NCI-H128 (cell line): ENCODE results near the gene CLK1.
"Not testable (repeated sequence)": the region's sequence is repeated elsewhere in the genome, so short reads cannot be mapped to it uniquely, and the experiment has no call there.

Source experiments
- DNase-seq: peaks from one replicate; lab custom pipeline; 2025; ENCODE audit not compliant: unreplicated experiment; lab: John Stamatoyannopoulos, UW

The CLK1 gene

DNA sequence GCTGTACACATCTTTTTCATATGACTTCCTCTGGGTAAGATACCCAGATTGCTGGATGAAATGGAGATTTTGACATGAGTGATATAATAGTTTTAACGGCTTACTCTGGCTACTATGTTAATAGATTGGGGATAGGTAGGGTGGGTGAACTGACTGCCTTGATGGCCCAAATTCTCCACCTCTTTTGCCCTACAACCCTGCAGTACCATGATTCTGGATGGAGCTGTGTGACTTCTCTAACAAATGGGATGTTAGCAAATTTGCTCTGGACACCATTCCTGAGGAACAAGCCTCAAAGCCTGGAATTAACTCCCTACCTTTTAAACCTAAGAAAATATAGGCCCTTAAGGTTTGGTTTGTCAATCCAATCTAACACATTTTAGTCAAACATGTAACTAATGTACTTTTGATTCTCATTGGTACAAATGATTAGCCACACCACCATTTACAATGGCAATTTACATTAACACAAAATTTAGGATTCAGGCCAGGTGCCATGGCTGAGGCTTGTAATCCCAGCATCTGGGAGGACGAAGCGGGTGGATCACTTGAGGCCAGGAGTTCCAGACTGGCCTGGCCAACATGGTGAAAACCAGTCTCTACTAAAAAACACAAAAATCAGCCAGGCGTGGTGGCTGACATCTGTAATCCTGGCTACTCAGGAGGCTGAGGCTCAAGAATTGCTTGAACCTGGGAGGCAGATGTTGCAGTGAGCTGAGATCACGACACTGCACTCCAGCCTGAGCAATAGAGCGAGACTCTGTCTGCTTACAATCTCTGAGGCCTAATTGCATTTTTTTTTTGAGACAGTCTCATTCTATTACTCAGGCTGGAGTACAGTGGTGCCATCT, 12.8 kb downstream of the CLK1 start:
- DNase-seq, result no peak

GRCh38 chr2:200850512-200851256, 13.8 kb downstream of the CLK1 start:
- no peak for DNase-seq

GRCh38 chr2:200847939-200848338, 16.5 kb downstream of the CLK1 start:
- DNase-seq, result no peak

DNA sequence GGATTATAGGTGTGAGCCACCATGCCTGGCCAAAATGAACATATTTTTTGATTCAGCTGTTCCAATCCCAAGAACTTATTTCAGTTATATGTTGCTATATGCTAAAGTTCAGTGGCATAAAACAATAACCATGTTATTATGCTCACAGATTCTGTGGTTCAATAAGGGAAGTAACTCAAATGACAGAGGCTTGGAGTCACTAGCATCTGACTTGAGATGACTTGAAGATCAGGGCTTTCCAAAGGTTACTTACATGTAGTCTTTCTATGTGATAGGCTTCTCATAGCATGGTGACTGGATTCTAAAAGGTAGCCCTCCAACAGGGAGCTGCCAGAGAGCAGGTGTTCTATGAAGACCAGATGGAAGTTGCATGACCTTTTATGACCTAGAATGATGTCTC, 17.2 kb downstream of the CLK1 start:
- no peak for DNase-seq

DNA sequence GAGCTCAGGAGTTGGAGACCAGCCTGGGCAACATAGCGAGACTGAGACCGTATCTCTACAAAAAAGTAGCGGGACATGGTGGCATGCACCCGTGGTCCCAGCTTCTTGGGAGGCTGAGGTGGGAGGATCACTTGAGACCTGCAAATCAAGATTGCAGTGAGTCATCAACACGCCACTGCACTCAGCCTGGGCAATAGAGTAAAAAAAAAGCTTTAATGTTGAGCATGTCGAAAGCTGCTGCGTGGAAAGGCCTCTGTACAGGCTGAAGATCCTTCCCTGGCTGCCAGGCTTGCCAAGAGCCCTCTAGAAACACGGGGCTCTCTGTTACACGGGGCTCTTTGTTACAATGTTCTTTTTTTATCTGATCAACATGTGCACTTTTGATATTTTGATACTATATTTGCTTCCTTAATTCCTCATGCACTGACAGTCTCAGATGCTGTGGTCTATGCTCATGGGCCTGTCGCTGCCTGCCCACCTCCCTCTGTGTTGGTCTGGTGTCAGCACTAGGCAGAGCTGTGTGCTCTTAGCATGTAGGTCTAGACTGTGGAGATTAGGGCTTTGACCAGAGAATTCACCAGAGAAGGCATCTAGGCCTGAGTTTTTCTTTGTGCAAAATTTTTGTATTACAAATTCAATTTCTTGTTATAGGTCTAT, 18.7 kb downstream of the CLK1 start:
- DNase-seq, result no peak

- no peak for DNase-seq
Observed at GRCh38 chr2:200845194-200845593, 19.3 kb downstream of the CLK1 start.

GRCh38 chr2:200843993-200844948, 20.2 kb downstream of the CLK1 start:
- no peak for DNase-seq

GRCh38 chr2:200839513-200839912, 24.9 kb downstream of the CLK1 start:
- no peak for DNase-seq

DNA sequence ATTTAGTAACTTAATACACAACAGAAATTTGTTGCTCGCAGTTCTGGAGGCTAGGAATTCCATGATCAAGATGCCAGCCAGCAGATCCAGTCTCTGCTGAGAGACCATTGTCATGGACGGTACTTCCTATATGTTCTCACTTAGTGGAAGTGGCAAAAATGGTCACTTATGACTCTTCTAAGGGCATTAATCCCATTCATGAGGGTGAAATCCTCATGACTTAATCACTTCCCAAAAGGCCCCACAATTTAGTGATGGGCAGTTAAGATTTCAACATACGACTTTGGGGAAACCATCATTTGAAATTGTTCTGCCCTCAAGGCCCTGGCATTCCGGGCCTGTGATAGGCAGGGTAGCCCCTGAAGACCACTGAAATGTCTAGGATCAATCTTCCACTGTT, 29.8 kb downstream of the CLK1 start:
- DNase-seq, result no peak

DNA sequence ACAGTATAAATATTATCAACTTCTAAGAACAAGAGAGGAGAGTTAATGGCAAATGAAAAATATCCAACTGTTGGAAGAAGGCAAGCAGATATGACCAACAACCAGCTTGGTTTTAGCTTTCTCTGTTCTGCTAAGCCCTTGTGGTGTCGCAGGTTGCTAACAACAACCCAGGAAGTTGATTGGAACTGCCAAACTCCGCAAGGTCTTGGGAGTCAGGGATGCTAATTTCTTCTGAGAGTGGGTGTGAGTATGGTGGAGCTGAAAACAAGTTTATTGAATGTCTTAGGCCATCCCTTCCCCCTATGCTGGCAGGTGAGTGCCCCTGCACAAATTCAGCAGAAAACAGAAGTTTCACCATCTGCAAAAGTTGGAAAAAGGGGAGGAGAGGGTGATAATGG, 35.2 kb downstream of the CLK1 start:
- no peak for DNase-seq

DNA sequence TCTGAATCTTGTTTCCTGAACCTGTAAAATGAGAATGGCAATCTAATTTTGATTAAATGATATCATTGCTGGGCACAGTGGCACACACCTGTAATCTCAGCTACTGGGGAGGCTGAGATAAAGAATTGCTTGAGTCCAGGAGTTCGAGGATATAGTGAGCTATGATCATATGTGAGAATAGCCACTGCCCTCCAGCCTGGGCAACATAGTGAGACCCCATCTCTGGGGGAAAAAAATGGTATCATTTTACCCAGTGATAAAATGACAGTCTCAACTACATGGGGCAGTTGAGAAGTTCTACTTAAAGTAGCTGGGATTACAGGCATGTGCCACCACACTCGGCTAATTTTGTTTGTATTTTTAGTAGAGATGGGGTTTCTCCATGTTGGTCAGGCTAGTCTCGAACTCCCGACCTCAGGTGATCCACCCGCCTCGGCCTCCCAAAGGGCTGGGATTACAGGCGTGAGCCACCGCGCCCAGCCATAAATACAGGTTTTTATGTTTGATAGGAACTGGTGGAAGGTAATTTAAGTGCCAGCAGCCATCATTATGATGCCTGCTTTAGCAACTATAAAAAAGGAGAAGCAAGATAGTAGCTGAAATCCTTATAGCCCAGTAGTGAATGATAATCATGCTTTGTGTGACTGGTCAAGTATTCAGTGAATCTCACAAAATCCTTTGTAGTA, 35.7 kb downstream of the CLK1 start:
- no peak for DNase-seq

- DNase-seq, result no peak
Observed at GRCh38 chr2:200828104-200828503, 36.4 kb downstream of the CLK1 start.

- DNase-seq, result no peak
Observed at GRCh38 chr2:200821686-200822245, 42.7 kb downstream of the CLK1 start.

DNA sequence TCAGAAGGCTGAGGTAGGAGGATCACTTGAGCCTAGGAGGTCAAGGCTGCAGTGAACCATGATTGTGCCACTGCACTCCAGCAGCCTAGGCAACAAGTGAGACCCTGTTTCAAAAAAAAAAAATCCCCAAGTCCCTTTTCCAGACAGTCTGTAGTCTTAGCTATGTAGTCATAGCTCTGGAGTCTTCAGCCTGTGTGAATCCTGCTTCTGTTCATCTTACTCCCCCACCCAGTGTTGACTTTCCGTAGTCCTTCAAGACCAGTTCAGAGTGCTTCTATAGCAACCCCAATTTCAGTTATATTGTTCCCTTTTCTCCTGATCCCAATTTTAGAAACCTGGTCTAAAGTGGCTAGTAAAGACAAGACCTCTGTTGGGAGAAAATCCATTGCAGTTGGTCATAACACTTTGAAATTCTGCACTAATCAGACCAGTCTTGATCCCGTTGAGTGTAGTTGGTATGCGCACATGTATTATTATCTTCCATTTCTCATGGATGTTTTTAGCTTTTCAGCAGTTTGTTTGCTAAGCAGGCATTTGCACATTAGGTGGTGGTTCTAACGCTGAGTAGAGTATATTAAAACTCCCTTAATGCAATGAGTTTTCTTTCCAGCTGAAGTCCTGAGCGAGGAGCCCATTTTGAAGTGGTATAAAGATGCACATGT, 43.8 kb downstream of the CLK1 start:
- DNase-seq, result no peak

- DNase-seq, result not testable (repeated sequence)
Observed at GRCh38 chr2:200818732-200819131, 45.7 kb downstream of the CLK1 start.

GRCh38 chr2:200814917-200815316, 49.5 kb downstream of the CLK1 start:
- DNase-seq, result no peak

GRCh38 chr2:200814276-200814815, 50.1 kb downstream of the CLK1 start:
- DNase-seq, result no peak

DNA sequence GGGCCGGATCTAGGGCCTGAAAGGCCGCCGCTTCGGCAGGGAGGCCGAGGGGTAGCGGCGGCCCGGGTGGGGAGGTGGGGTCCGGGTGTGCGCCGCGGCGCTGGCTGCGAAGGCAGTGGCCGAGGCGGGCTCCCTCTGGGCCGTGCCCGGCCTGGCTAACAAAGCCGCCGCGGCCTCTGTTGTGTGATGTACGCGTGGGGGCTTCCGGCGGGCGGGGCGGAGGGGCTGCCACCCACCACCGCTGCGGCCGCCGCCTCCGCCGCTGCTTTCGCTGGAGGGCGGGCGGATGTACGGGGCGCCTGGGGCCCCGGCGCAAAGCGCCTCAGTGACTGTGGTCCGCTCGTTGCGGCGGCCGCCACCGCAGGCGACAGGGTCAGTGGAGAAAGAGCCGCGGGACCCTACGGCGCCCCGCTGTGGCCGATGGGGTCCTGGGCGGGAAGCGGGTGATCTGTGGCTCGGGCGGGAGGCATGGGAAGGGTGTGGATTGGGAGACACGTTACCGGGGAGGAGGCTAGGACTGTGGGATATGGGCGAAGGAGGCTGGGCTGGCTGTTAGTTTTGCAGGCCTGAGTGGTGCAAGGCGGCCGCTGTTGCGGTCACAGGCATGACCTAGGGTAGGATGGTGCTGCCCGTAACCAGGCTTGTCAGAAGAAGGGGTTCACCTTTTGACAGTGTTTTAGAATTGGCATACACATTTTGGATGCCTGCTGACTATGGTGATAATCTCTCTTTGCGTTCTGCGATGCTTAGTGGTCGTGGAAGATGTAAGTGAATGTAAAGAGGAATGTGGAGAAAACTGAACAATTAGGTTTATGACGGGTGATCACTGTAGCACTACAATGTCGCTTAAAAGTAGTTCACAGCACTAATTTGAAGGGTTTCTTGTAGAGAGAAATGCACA, 52.1 kb downstream of the CLK1 start:
- no peak for DNase-seq
